K562 (cell line): ENCODE measurements around the gene CEMP1.

Experiments
- ARNT ChIP-seq, 2 experiments: fragments of 450-650 bp; IDR thresholded peaks; 2 replicates each; pipeline ENCODE4 v1.6.1; 2016; ENCODE audit warnings: mild to moderate bottlenecking in 1 of 2
- CEBPB ChIP-seq: fragments of 450-650 bp; IDR thresholded peaks from 2 replicates; pipeline ENCODE4 v1.6.1; 2016; ENCODE audit warnings: missing genetic modification characterization, missing compliant biosample characterization
- CTCF ChIP-seq, 3 experiments: IDR thresholded peaks in 2 of 3; conservative IDR thresholded peaks in 1 of 3; 2 replicates each; pipeline ENCODE4 v1.5.1; 2011 to 2012; ENCODE audit warnings: low read length in 3 of 3, mild to moderate bottlenecking in 3 of 3, control low read depth in 2 of 3, improper control_type of control experiment in 1 of 3, inconsistent platforms in 1 of 3, low read depth in 1 of 3, mixed read lengths in 1 of 3, moderate library complexity in 1 of 3; ENCODE audit not compliant: insufficient read depth in 2 of 3
- ELF4 ChIP-seq: fragments of 450-650 bp; formaldehyde crosslinking; IDR thresholded peaks from 2 replicates; pipeline ENCODE4 v1.4.0; 2022; ENCODE audit warnings: missing genetic modification characterization
- FOXK1 ChIP-seq: sonication (generic); formaldehyde crosslinking; IDR thresholded peaks from 2 replicates; pipeline ENCODE4 v1.8.0; 2022; ENCODE audit warnings: missing genetic modification reagents, mild to moderate bottlenecking, borderline replicate concordance
- NCOA1 ChIP-seq: fragments of 450-650 bp; IDR thresholded peaks from 2 replicates; pipeline ENCODE4 v1.6.1; 2016; ENCODE audit warnings: low read depth
- NFE2L1 ChIP-seq: fragments of 450-650 bp; IDR thresholded peaks from 2 replicates; pipeline ENCODE4 v1.6.1; 2016; ENCODE audit warnings: missing genetic modification characterization, low read depth, mild to moderate bottlenecking, missing compliant biosample characterization, moderate library complexity, borderline replicate concordance
- POLR2A ChIP-seq: fragments of 450-650 bp; conservative IDR thresholded peaks from 2 replicates; pipeline ENCODE4 v1.6.1; 2016
- XRCC5 ChIP-seq: fragments of 200-400 bp; formaldehyde crosslinking; IDR thresholded peaks from 2 replicates; pipeline ENCODE4 v1.6.1; 2017; ENCODE audit warnings: low read depth, mild to moderate bottlenecking, low read length
- ZNF174 ChIP-seq: fragments of 250-450 bp; sonication (Bioruptor Pico); IDR thresholded peaks from 2 replicates; pipeline ENCODE4 v1.4.0; 2020; ENCODE audit warnings: mild to moderate bottlenecking
- ZNF224 ChIP-seq: sonication (generic); formaldehyde crosslinking; IDR thresholded peaks from 2 replicates; pipeline ENCODE4 v1.8.0; 2022; ENCODE audit warnings: mild to moderate bottlenecking, missing genetic modification reagents
- ZNF518B ChIP-seq: fragments of 250-450 bp; sonication (Bioruptor Pico); IDR thresholded peaks from 2 replicates; pipeline ENCODE4 v1.5.0; 2021; ENCODE audit warnings: mild to moderate bottlenecking, moderate library complexity

- no peak for TF ChIP-seq CEBPB (tag)
- no peak for TF ChIP-seq ZNF224 (CRISPR knock-in tag)
- TF ChIP-seq CTCF (IDR thresholded peaks at IDR 0.05 in 2 of 3, conservative IDR thresholded peaks at IDR 0.05 in 1 of 3; ENCODE audit: insufficient read depth in 2 of 3, low read depth in 1 of 3, low read length in 3 of 3) = no peak
- no peak for TF ChIP-seq ELF4 (CRISPR knock-in tag)
- no peak for TF ChIP-seq ZNF518B (CRISPR knock-in tag)
- TF ChIP-seq XRCC5 = no peak
- TF ChIP-seq FOXK1 (CRISPR knock-in tag) = no peak
- no peak for TF ChIP-seq NFE2L1
- no peak for TF ChIP-seq ARNT (IDR thresholded peaks at IDR 0.05)
- TF ChIP-seq POLR2A = no peak
- TF ChIP-seq NCOA1 = no peak
- no peak for TF ChIP-seq ZNF174 (CRISPR knock-in tag)
Measured at GRCh38 chr16:2487903-2488531, 43.2 kb downstream of the CEMP1 start.
